IPS-18a (cell line): ENCODE data around the gene EML1.
"Not testable (repeated sequence)": the region's sequence is repeated elsewhere in the genome, so short reads cannot be mapped to it uniquely, and the experiment has no call there.

Source experiments
- H3K27ac ChIP-seq: one replicate; pipeline ENCODE4 v1.5.1; 2013; ENCODE audit warnings: low read length
- H3K27me3 ChIP-seq: one replicate; pipeline ENCODE4 v1.6.1; 2013; ENCODE audit warnings: mild to moderate bottlenecking, low read length; ENCODE audit not compliant: control insufficient read depth, insufficient read depth
- H3K36me3 ChIP-seq: one replicate; pipeline ENCODE4 v1.6.1; 2013; ENCODE audit warnings: low read depth, low read length; ENCODE audit not compliant: control insufficient read depth
- H3K4me1 ChIP-seq: one replicate; pipeline ENCODE4 v1.6.1; 2013; ENCODE audit warnings: low read depth, low read length; ENCODE audit not compliant: control insufficient read depth
- H3K4me3 ChIP-seq: one replicate; pipeline ENCODE4 v1.5.1; 2013; ENCODE audit warnings: low read length
- H3K9ac ChIP-seq: one replicate; pipeline ENCODE4 v1.6.1; 2013; ENCODE audit warnings: mild to moderate bottlenecking, low read length, moderate library complexity
- H3K9me3 ChIP-seq: one replicate; pipeline ENCODE4 v1.6.1; 2013; ENCODE audit warnings: low read depth, low read length; ENCODE audit not compliant: control insufficient read depth

EML1 gene

GRCh38 chr14:99758121-99758821, 34.9 kb upstream of the EML1 start:
- H3K4me3 ChIP-seq: no peak overlapping the region
- no peak overlapping the region for H3K9ac ChIP-seq
- no peaks in the 10 kb centered on the region for H3K9me3 ChIP-seq
- no peaks in the 10 kb centered on the region for H3K27me3 ChIP-seq
- H3K4me1 ChIP-seq: peaks cover 17% of the 10 kb centered on the region
- H3K27ac ChIP-seq: no peak overlapping the region
- no peaks in the 10 kb centered on the region for H3K36me3 ChIP-seq

DNA sequence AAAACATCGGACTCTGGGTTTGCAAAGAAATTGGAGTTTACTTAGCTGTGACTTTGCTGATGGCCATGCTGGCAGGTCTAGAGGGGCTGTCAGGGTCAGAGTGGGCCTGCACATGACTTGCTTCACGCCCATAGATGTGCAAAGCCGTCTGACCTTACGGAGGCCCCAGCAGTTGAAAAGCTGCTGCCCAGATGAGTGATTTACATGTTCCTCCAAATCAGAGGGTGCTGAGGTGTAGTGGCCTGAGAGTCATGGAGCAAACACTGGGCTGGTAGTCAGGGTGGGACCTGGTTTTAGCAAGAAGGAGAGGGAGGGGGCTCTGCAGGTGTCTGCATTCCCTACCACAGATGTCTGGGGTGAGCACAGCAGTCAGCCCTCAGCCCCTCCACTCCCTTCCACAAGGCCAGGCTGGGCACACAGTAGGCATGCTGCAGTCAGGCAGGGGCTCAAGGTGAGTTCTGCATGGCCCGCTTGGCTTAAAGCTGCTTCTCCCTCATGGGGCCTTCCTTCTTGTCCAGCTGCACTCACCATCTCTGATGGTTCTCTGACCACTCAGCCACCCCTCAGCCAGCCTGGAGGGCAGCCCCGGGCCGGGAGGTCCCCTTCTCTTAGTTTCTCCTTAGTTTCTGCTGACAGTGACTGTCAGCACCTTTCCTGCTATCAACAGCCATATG, 34.2 kb upstream of the EML1 start:
- peaks cover 17% of the 10 kb centered on the region for H3K4me1 ChIP-seq
- H3K27me3 ChIP-seq: no peaks in the 10 kb centered on the region
- H3K9me3 ChIP-seq: no peaks in the 10 kb centered on the region
- H3K36me3 ChIP-seq: no peaks in the 10 kb centered on the region
- H3K27ac ChIP-seq: no peak overlapping the region
- no peak overlapping the region for H3K4me3 ChIP-seq
- no peak overlapping the region for H3K9ac ChIP-seq

GRCh38 chr14:99759546-99759925, 33.7 kb upstream of the EML1 start:
- no peaks in the 10 kb centered on the region for H3K36me3 ChIP-seq

DNA sequence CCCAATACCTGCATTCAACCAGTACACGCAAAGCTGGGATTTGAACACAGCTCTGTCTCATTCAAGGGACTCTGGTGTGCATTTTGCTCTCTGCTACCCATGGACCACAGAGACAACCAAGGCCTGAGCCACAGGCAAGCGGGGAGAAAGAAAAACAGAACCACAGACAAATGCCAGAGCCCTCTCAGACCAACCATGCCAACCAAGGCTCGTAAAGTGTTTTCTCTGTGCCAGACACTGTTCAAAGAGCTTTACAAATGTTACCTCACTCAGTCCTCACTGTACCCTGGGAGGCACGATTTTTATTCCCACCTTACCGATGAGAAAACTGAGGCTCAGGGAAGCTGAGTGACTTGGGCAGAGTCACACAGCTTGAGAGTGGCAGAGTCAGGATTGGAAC, 32.4 kb upstream of the EML1 start:
- Histone ChIP-seq H3K36me3 (no peaks in the 10 kb centered on the region), H3K9ac (no peak overlapping the region), H3K4me3 (no peak overlapping the region), H3K27me3 (no peaks in the 10 kb centered on the region), H3K27ac (no peak overlapping the region), H3K9me3 (no peaks in the 10 kb centered on the region), H3K4me1 (peaks cover 17% of the 10 kb centered on the region)

More at GRCh38 chr14:99759546-99759925, 33.7 kb upstream of the EML1 start:
- H3K4me1 ChIP-seq: peaks cover 17% of the 10 kb centered on the region
- H3K27me3 ChIP-seq: no peaks in the 10 kb centered on the region
- no peak overlapping the region for H3K9ac ChIP-seq
- no peak overlapping the region for H3K4me3 ChIP-seq
- H3K27ac ChIP-seq: no peak overlapping the region
- no peaks in the 10 kb centered on the region for H3K9me3 ChIP-seq

DNA sequence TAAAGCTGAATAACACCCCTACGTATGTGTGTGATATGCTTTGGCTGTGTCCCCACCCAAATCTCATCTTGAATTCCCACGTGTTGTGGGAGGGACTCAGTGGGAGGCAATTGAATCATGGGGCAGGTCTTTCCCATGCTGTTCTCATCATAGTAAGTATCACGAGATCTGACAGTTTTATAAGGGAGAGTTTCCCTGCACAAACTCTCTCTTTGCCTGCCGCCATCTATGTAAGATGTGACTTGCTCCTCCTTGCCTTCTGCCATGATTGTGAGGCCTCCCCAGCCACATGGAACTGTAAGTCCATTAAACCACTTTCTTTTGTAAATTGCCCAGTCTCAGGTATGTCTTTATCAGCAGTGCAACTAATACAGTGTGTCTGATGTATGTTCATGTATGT, 30.3 kb upstream of the EML1 start:
- H3K4me1 ChIP-seq: peaks cover 16% of the 10 kb centered on the region
- H3K27ac ChIP-seq, H3K9ac ChIP-seq, H3K36me3 ChIP-seq, H3K9me3 ChIP-seq, H3K4me3 ChIP-seq, H3K27me3 ChIP-seq: not testable (repeated sequence)

DNA sequence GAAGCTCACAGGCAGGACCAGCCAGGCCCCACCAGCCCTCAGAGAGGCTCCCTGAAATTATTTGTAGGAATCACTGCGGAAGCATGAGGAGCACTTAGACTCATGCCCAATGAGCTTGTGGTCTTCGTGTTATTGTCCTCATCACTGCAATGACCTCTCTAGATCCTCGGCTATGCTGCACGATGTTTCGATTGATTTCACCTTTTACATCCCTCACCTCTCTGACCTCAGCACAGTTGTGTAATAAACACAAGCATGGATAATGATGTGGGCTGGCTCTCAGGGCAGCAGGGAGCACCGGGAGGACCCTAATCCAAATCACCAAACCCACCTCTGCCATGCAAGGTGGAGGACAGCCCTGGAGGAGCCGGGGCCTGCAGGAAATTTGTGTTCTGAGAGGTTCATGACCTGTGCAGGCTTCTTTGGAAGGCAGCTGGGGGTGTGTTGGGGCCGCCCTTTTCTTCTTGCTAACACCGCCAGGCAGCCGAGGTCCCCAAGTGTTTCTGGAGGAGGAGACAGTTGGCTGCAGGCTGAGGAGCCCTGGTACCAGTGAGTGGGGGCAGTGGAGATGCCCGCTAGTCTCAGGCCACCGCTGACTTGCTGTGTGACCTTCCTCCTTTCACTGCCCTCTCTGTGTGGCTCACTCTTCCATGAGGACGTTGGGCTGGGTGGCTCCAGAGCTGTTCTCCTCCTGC, 29.5 kb upstream of the EML1 start:
- Histone ChIP-seq H3K27ac (no peak overlapping the region), H3K4me1 (peaks cover 9% of the 10 kb centered on the region), H3K27me3 (no peaks in the 10 kb centered on the region), H3K9me3 (no peaks in the 10 kb centered on the region), H3K36me3 (no peaks in the 10 kb centered on the region), H3K9ac (no peak overlapping the region), H3K4me3 (no peak overlapping the region)

DNA sequence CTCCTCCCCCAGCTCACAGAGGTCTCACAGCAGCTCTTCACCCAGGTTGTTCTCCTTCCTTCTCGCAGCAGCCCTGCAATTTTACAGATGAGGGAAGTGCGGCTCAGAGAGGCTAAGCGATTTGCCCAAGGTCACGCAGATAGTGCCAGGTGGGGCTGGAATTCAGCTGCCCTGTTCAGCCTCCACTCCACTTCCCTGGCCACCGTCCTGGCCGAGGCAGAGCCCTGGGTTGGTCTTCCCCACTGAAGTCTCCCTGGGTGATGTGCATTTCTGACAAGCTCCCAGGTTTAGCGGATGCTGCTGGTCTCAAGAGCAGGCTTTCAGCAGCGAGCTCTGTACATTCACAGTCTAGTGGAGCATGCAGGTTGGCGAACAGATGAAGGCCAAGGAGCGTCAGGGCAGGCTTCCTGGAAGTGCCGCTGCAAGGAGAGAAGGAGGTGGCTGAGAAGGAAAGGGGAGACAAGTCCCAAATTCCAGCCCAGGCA, 28.9 kb upstream of the EML1 start:
- Histone ChIP-seq H3K36me3 (no peaks in the 10 kb centered on the region), H3K27ac (no peak overlapping the region), H3K27me3 (no peaks in the 10 kb centered on the region), H3K9me3 (no peaks in the 10 kb centered on the region), H3K4me1 (peaks cover 4% of the 10 kb centered on the region), H3K4me3 (no peak overlapping the region), H3K9ac (no peak overlapping the region)

GRCh38 chr14:99768381-99768780, 24.8 kb upstream of the EML1 start:
- Histone ChIP-seq H3K4me3 (no peak overlapping the region), H3K27me3 (no peaks in the 10 kb centered on the region), H3K9me3 (no peaks in the 10 kb centered on the region), H3K4me1 (peaks cover 8% of the 10 kb centered on the region), H3K9ac (no peak overlapping the region), H3K27ac (no peak overlapping the region), H3K36me3 (no peaks in the 10 kb centered on the region)

DNA sequence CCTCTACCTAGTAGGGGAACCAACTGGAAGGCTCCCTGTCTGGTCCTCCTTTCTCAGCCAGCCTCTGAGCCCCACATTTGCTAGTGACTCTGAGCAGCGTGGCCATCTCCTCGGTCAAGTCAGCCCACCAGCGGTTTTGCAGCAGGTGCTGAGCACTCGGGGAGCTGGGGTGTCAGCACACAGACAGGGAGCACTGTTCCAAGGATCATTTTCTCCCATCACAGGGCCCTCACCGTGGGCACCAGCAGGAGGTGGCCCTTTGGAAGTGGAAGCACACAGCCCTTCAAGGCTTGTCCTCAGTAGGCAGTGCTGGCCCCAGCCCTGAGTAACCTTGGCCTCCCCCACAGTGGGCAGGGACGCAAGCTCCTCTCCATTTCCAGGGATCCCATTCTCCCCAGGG, 24.1 kb upstream of the EML1 start:
- H3K4me3 ChIP-seq: no peak overlapping the region
- no peaks in the 10 kb centered on the region for H3K27me3 ChIP-seq
- H3K4me1 ChIP-seq: peaks cover 16% of the 10 kb centered on the region
- no peak overlapping the region for H3K27ac ChIP-seq
- no peaks in the 10 kb centered on the region for H3K9me3 ChIP-seq
- H3K9ac ChIP-seq: no peak overlapping the region
- H3K36me3 ChIP-seq: no peaks in the 10 kb centered on the region

DNA sequence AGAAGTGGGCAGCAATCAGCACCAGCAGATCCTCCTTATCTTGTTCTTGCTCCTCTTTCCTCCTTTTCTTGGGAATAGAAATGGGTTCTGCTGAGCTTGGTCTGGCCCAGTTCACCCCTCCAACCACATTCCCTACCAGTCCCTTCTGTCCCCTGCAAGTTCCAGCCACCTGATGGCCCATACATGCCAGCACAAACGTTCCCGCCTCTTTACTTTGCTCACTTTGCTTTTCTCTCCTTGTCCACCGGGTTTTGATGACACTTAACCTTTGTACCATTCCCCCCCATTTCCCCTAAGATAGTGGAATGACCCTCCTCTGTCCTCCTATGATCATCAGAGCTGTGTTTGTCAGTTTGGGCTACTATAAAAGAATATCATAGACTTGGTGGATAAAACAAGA, 23.4 kb upstream of the EML1 start:
- Histone ChIP-seq H3K36me3 (no peaks in the 10 kb centered on the region), H3K4me1 (peaks cover 21% of the 10 kb centered on the region), H3K9ac (no peak overlapping the region), H3K27me3 (no peaks in the 10 kb centered on the region), H3K27ac (no peak overlapping the region), H3K9me3 (no peaks in the 10 kb centered on the region), H3K4me3 (no peak overlapping the region)

- Histone ChIP-seq H3K9me3 (no peaks in the 10 kb centered on the region), H3K27ac (no peak overlapping the region), H3K9ac (no peak overlapping the region), H3K4me1 (peaks cover 29% of the 10 kb centered on the region), H3K27me3 (no peaks in the 10 kb centered on the region), H3K36me3 (no peaks in the 10 kb centered on the region), H3K4me3 (no peak overlapping the region)
Observed at GRCh38 chr14:99772371-99773283, 20.6 kb upstream of the EML1 start.
